GM23248 (cell line): ENCODE results near the gene NOTCH3. TPM values are rescaled to one million over a fixed set of nuclear protein-coding genes. Genes with fewer than 3 reads are reported as not detected.

ENCODE experiments used
- DNase-seq: peaks from one replicate; pipeline ENCODE4 v3.0.0-alpha.2; 2015
- H2AFZ ChIP-seq: fragments of 200-600 bp; sonication (generic); 2 replicates; pipeline ENCODE4 v1.6.1; 2016; ENCODE audit warnings: antibody characterized with exemption
- H3F3A ChIP-seq: fragments of 200-600 bp; sonication (generic); 2 replicates; pipeline ENCODE4 v1.6.1; 2016; ENCODE audit warnings: mild to moderate bottlenecking, antibody characterized with exemption, mixed run types; ENCODE audit not compliant: insufficient read depth
- H3K27ac ChIP-seq: fragments of 200-600 bp; sonication (generic); 2 replicates; pipeline ENCODE4 v1.5.1; 2016; ENCODE audit warnings: mild to moderate bottlenecking
- H3K27me3 ChIP-seq: fragments of 200-600 bp; sonication (generic); replicated peaks from 2 replicates; pipeline ENCODE4 v1.6.1; 2016; ENCODE audit warnings: mild to moderate bottlenecking; ENCODE audit not compliant: insufficient read depth
- H3K36me3 ChIP-seq: fragments of 200-600 bp; sonication (generic); 2 replicates; pipeline ENCODE4 v1.6.1; 2016; ENCODE audit warnings: low read depth, mild to moderate bottlenecking
- H3K4me1 ChIP-seq: fragments of 200-600 bp; sonication (generic); 2 replicates; pipeline ENCODE4 v1.6.1; 2016; ENCODE audit warnings: mild to moderate bottlenecking; ENCODE audit not compliant: insufficient read depth
- H3K4me2 ChIP-seq: fragments of 200-600 bp; sonication (generic); one replicate; pipeline ENCODE4 v1.6.1; 2016; ENCODE audit warnings: mild to moderate bottlenecking; ENCODE audit not compliant: unreplicated experiment
- H3K4me3 ChIP-seq: fragments of 200-600 bp; sonication (generic); 2 replicates; pipeline ENCODE4 v1.5.1; 2016; ENCODE audit warnings: mild to moderate bottlenecking
- H3K79me2 ChIP-seq: fragments of 200-600 bp; sonication (generic); 2 replicates; pipeline ENCODE4 v1.6.1; 2016; ENCODE audit warnings: mild to moderate bottlenecking; ENCODE audit not compliant: insufficient read depth
- H3K9ac ChIP-seq: fragments of 200-600 bp; sonication (generic); 2 replicates; pipeline ENCODE4 v1.6.1; 2016; ENCODE audit warnings: mild to moderate bottlenecking
- H3K9me2 ChIP-seq: fragments of 200-600 bp; sonication (generic); 2 replicates; pipeline ENCODE4 v1.6.1; 2016; ENCODE audit warnings: mixed run types, mild to moderate bottlenecking, moderate library complexity; ENCODE audit not compliant: insufficient read depth
- H3K9me3 ChIP-seq: fragments of 200-600 bp; sonication (generic); one replicate; pipeline ENCODE4 v1.6.1; 2017; ENCODE audit warnings: low read depth
- H4K20me1 ChIP-seq: fragments of 200-600 bp; sonication (generic); 2 replicates; pipeline ENCODE4 v1.6.0; 2016; ENCODE audit not compliant: insufficient read depth
- EZH2 ChIP-seq: fragments of 200-600 bp; sonication (generic); IDR thresholded peaks from 2 replicates; pipeline ENCODE4 v1.6.1; 2018; ENCODE audit warnings: antibody characterized with exemption, mild to moderate bottlenecking; ENCODE audit not compliant: insufficient read depth, poor library complexity, severe bottlenecking
- EZH2phosphoT487 ChIP-seq: fragments of 200-600 bp; sonication (generic); IDR thresholded peaks from 2 replicates; pipeline ENCODE4 v1.6.1; 2018; ENCODE audit warnings: antibody characterized with exemption, moderate library complexity, mild to moderate bottlenecking, low read depth; ENCODE audit not compliant: insufficient read depth
- WGBS, 2 experiments: methylation state at CpG; one replicate each; pipeline ENCODE4 v1.1.6; 2015 to 2017; ENCODE audit warnings: low lambda C conversion rate in 2 of 2, low coverage in 1 of 2; ENCODE audit errors: missing lambda C conversion rate in 2 of 2; 5-methylcytosine and 5-hydroxymethylcytosine counted together
- in situ Hi-C: fragments of 300-500 bp; cut with MboI; formaldehyde crosslinking; loops from 2 replicates; pipeline ENCODE4 v1.15.0; 2020
- polyA plus RNA-seq: library from polyadenylated mRNA; unstranded; fragments of >200 nt; fragmentation: Nextera tagmentation; extraction: Ambion mirVana; gene quantifications from 2 replicates; pipeline ENCODE4 v1.2.1, GENCODE V29; 2016
- total RNA-seq: library from RNA; depleted of rRNA; stranded (reverse); fragments of >200 nt; shearing (Covaris generic); gene quantifications from 2 replicates; pipeline ENCODE4 v1.2.3, GENCODE V29; 2014

NOTCH3 gene
- total and polyA plus RNA-seq, 2 experiments from 2014 or later = 16.0 to 66.9 TPM

- 84 to 90% methylated on average over 13 of the region's 13 CpGs for WGBS, 2 experiments
- H3K4me1 ChIP-seq = no peaks in the 10 kb centered on the region
- H4K20me1 ChIP-seq = no peaks in the 10 kb centered on the region
- H2AFZ ChIP-seq = no peak overlapping the region
- H3K9me3 ChIP-seq = no peaks in the 10 kb centered on the region
- in situ Hi-C loops = no loop called here
- H3K9ac ChIP-seq = no peak overlapping the region
- H3K9me2 ChIP-seq = no peaks in the 10 kb centered on the region
- no peak overlapping the region for H3K4me2 ChIP-seq
- peaks cover 12% of the 10 kb centered on the region; the same call in 1 of the 2 replicates for H3K79me2 ChIP-seq
- no peak for DNase-seq
- TF ChIP-seq EZH2phosphoT487 (no peak), EZH2 (no peak)
- peak overlapping the region; percentile 49 for H3K27ac ChIP-seq
- H3K27me3 ChIP-seq = no peaks in the 10 kb centered on the region
- peaks cover 29% of the 10 kb centered on the region for H3K36me3 ChIP-seq
- peaks cover 33% of the 10 kb centered on the region for H3F3A ChIP-seq
- H3K4me3 ChIP-seq = no peak overlapping the region
These were observed 85.7 kb downstream of the NOTCH3 start for GRCh38 chr19:15115080-15115479.

GRCh38 chr19:15114153-15114540, 86.6 kb downstream of the NOTCH3 start:
- Histone ChIP-seq H3K27ac (peak overlapping the region; percentile 49), H3K27me3 (no peaks in the 10 kb centered on the region), H3K4me1 (no peaks in the 10 kb centered on the region), H2AFZ (no peak overlapping the region), H4K20me1 (no peaks in the 10 kb centered on the region), H3K4me3 (no peak overlapping the region), H3K36me3 (peaks cover 29% of the 10 kb centered on the region), H3K9me2 (no peaks in the 10 kb centered on the region), H3K9me3 (no peaks in the 10 kb centered on the region), H3F3A (peaks cover 33% of the 10 kb centered on the region), H3K4me2 (no peak overlapping the region), H3K79me2 (peaks cover 17% of the 10 kb centered on the region), H3K9ac (no peak overlapping the region)
- DNase-seq = peak; percentile 83
- no peak for TF ChIP-seq EZH2phosphoT487
- no peak for TF ChIP-seq EZH2
- 45 to 62% methylated on average over 6 to 7 of the region's 7 CpGs for WGBS, 2 experiments
- in situ Hi-C loops = no loop called here

- H3K36me3 ChIP-seq = peaks cover 24% of the 10 kb centered on the region
- no peaks in the 10 kb centered on the region for H3K27me3 ChIP-seq
- in situ Hi-C loops = no loop called here
- H3K27ac ChIP-seq = peak overlapping the region; percentile 49
- H3K4me1 ChIP-seq = peaks cover 1% of the 10 kb centered on the region; the same call in 1 of the 2 replicates
- H2AFZ ChIP-seq = no peak overlapping the region
- no peak for DNase-seq
- H3F3A ChIP-seq = peaks cover 33% of the 10 kb centered on the region
- no peak overlapping the region for H3K4me2 ChIP-seq
- H3K9me2 ChIP-seq = no peaks in the 10 kb centered on the region
- no peaks in the 10 kb centered on the region for H3K9me3 ChIP-seq
- H4K20me1 ChIP-seq = no peaks in the 10 kb centered on the region
- peaks cover 24% of the 10 kb centered on the region for H3K79me2 ChIP-seq
- WGBS, 2 experiments = 94 to 95% methylated on average over 46 to 58 of the region's 58 CpGs
- no peak for TF ChIP-seq EZH2phosphoT487
- TF ChIP-seq EZH2 = no peak
- H3K9ac ChIP-seq = no peak overlapping the region
- no peak overlapping the region for H3K4me3 ChIP-seq
These were observed 87.3 kb downstream of the NOTCH3 start for GRCh38 chr19:15113245-15114152.

- DNase-seq = peak; percentile 30
- Histone ChIP-seq H4K20me1 (no peaks in the 10 kb centered on the region), H3K4me3 (no peak overlapping the region), H3K4me1 (peaks cover 5% of the 10 kb centered on the region; the same call in 1 of the 2 replicates), H3K9me3 (no peaks in the 10 kb centered on the region), H3K36me3 (peaks cover 24% of the 10 kb centered on the region), H3K9ac (no peak overlapping the region), H3F3A (peaks cover 36% of the 10 kb centered on the region), H3K79me2 (peaks cover 35% of the 10 kb centered on the region), H3K27me3 (no peaks in the 10 kb centered on the region), H3K27ac (no peak overlapping the region), H3K4me2 (no peak overlapping the region), H2AFZ (no peak overlapping the region), H3K9me2 (no peaks in the 10 kb centered on the region)
- TF ChIP-seq EZH2phosphoT487 (no peak), EZH2 (no peak)
- in situ Hi-C loops = no loop called here
- WGBS, 2 experiments = 92 to 93% methylated on average over 11 of the region's 11 CpGs
These were observed 88.4 kb downstream of the NOTCH3 start for GRCh38 chr19:15112385-15112784.
